ENCODE data around the gene GBGT1. TPM values are rescaled to one million over a fixed set of nuclear protein-coding genes. Genes with fewer than 3 reads are reported as not detected.
"Not testable (repeated sequence)": the region's sequence is repeated elsewhere in the genome, so short reads cannot be mapped to it uniquely, and the experiment has no call there.

The GBGT1 gene
- polyA plus RNA-seq (2013) = 30.7 TPM

DNA sequence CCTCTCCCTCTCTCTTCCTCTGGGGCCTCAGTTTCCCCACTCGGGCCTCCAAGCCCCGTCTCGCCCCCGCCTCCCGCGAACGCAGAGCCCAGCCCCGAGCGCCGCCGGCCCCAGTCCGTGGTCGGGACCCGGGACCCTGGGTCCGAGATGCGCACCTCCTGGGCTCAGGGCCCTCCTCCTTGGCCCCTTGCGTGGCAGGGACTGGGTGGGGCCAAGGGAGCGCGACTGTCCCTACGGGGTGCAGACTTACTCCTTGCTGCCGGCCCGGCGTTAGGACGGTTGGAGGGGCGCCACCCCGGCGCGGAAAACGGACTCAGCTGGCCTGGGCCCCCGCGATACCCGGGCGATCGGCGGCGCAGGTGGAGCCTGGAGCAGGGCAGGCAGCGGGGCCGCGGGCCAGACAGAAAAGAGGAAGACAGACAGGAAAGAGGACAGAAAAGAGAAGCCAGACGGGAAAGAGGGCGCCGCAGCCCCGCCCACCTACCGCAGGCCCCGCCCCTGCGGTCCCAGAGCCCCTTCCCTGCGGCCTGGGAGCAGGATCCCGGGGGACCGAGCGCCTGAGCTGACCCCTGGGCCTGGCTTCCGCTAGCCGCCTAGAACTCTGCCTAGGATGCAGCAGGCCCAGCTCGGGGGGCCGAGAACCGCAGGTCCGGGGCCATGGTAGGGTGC is at the start of gene GBGT1:
Gene GBGT1 (minus strand): TSS at position 411 of the 669 bp plus-strand sequence. CDS start 1,502 bp downstream, outside the sequence.
- peaks cover 0 to 36% (median 32%) of the 10 kb centered on the region in 4 experiments for H3K4me1 ChIP-seq (ENCODE audit: control extremely low read depth in 1 of 4, control insufficient read depth in 4 of 4, insufficient read depth in 4 of 4, low read length in 3 of 4)
- no peaks in the 10 kb centered on the region for H3K9me3 ChIP-seq (ENCODE audit: control extremely low read depth in 1 of 5, control insufficient read depth in 4 of 5, insufficient read depth in 2 of 5, low read depth in 1 of 5, low read length in 4 of 5)
- POLR2A ChIA-PET = interaction anchor here (0.6 to 1.6 kb wide), 4 partner anchors 15 to 201 kb away, joined by 3 to 5 read pairs (median 3); no protein-coding TSS in a partner anchor
- peaks cover 0 to 29% (median 12%) of the 10 kb centered on the region in 4 experiments for H3K36me3 ChIP-seq (ENCODE audit: control insufficient read depth in 4 of 4, insufficient read depth in 4 of 4, low read length in 3 of 4)
- CTCF ChIA-PET = interaction anchor here (1.1 to 1.8 kb wide), 2 partner anchors 17 to 22 kb away, joined by 3 to 7 read pairs; no protein-coding TSS in a partner anchor
- H3K27ac ChIP-seq (ENCODE audit: insufficient read depth in 1 of 2, low read depth in 1 of 2, low read length in 2 of 2, poor library complexity in 1 of 2, severe bottlenecking in 2 of 2) = peak within 1 kb of the TSS in 1 of 2 experiments; percentile 66
- WGBS (ENCODE audit: insufficient coverage) = under 1% methylated on average over 43 of the region's 56 CpGs
- H3K27me3 ChIP-seq (replicated peaks in 2 of 5; ENCODE audit: control insufficient read depth in 4 of 5, insufficient read depth in 5 of 5, low read length in 4 of 5) = no peaks in the 10 kb centered on the region
- DNase-seq = peak; percentile 60 to 75 (median 69)
- peak within 1 kb of the TSS; percentile 28 to 83 (median 77) for H3K4me3 ChIP-seq (ENCODE audit: control insufficient read depth in 1 of 7, extremely low read depth in 1 of 7, insufficient read depth in 4 of 7, low read depth in 2 of 7, low read length in 6 of 7)

DNA sequence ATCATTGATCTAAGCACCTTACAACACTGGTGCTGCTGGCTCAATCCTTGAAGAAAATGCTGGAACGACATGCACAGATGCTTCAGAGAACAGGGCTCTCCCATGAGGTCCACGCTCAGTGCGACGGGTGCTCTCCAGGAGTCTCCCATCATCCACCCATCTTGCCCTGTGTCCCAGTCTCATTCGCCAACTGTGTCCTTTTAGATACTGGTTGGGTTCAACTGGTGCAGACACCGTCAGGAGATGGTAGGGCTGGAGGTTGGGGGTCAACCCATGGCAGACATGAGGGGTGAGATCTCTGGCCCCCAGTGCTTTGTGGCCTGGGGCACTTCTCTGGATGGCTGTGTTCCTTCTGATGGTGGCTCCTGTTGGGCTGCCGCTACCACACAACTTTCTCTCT is 46.9 kb upstream of the GBGT1 start:
- Histone ChIP-seq H3K36me3 (ENCODE audit: control insufficient read depth in 4 of 4, insufficient read depth in 4 of 4, low read length in 3 of 4) (no peaks in the 10 kb centered on the region), H3K9me3 (ENCODE audit: control extremely low read depth in 1 of 5, control insufficient read depth in 4 of 5, insufficient read depth in 2 of 5, low read depth in 1 of 5, low read length in 4 of 5) (peaks cover 0 to 8% (median 4%) of the 10 kb centered on the region in 5 experiments), H3K27me3 (replicated peaks in 2 of 5; ENCODE audit: control insufficient read depth in 4 of 5, insufficient read depth in 5 of 5, low read length in 4 of 5) (peaks cover 0 to 4% (median 2%) of the 10 kb centered on the region in 5 experiments), H3K27ac (ENCODE audit: insufficient read depth in 1 of 2, low read depth in 1 of 2, low read length in 2 of 2, poor library complexity in 1 of 2, severe bottlenecking in 2 of 2) (no peak overlapping the region), H3K4me3 (ENCODE audit: control insufficient read depth in 1 of 7, extremely low read depth in 1 of 7, insufficient read depth in 4 of 7, low read depth in 2 of 7, low read length in 6 of 7) (no peak overlapping the region), H3K4me1 (ENCODE audit: control extremely low read depth in 1 of 4, control insufficient read depth in 4 of 4, insufficient read depth in 4 of 4, low read length in 3 of 4) (no peaks in the 10 kb centered on the region)
- no peak for DNase-seq
- POLR2A ChIA-PET = no interaction called here
- CTCF ChIA-PET = no interaction called here
- 100% methylated on average over 5 of the region's 7 CpGs for WGBS (ENCODE audit: insufficient coverage)

DNA sequence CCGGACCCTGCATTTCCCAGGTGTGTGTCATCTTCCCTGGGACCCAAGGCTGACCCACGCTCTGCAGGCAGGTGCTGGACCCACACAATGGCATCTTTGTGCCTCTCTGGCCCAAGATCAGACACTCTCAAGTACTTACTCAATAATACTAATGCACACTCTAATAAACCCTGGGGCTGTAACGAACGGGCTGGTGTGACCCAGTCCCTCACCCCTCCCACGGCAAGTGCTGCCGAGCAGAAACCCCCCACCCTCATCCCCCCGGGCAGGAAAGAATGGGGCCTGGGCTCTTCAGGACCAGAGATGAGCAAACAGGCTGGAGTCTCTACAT is 46.5 kb upstream of the GBGT1 start:
- WGBS (ENCODE audit: insufficient coverage) = 83% methylated on average over 7 of the region's 7 CpGs
- H3K4me1 ChIP-seq (ENCODE audit: control extremely low read depth in 1 of 4, control insufficient read depth in 4 of 4, insufficient read depth in 4 of 4, low read length in 3 of 4) = no peaks in the 10 kb centered on the region
- no peak for DNase-seq
- POLR2A ChIA-PET = no interaction called here
- peaks cover 0 to 4% (median 2%) of the 10 kb centered on the region in 5 experiments for H3K27me3 ChIP-seq (replicated peaks in 2 of 5; ENCODE audit: control insufficient read depth in 4 of 5, insufficient read depth in 5 of 5, low read length in 4 of 5)
- peaks cover 0 to 8% (median 4%) of the 10 kb centered on the region in 5 experiments for H3K9me3 ChIP-seq (ENCODE audit: control extremely low read depth in 1 of 5, control insufficient read depth in 4 of 5, insufficient read depth in 2 of 5, low read depth in 1 of 5, low read length in 4 of 5)
- CTCF ChIA-PET = no interaction called here
- no peak overlapping the region for H3K27ac ChIP-seq (ENCODE audit: insufficient read depth in 1 of 2, low read depth in 1 of 2, low read length in 2 of 2, poor library complexity in 1 of 2, severe bottlenecking in 2 of 2)
- H3K36me3 ChIP-seq (ENCODE audit: control insufficient read depth in 4 of 4, insufficient read depth in 4 of 4, low read length in 3 of 4) = no peaks in the 10 kb centered on the region
- H3K4me3 ChIP-seq (ENCODE audit: control insufficient read depth in 1 of 7, extremely low read depth in 1 of 7, insufficient read depth in 4 of 7, low read depth in 2 of 7, low read length in 6 of 7) = no peak overlapping the region

DNA sequence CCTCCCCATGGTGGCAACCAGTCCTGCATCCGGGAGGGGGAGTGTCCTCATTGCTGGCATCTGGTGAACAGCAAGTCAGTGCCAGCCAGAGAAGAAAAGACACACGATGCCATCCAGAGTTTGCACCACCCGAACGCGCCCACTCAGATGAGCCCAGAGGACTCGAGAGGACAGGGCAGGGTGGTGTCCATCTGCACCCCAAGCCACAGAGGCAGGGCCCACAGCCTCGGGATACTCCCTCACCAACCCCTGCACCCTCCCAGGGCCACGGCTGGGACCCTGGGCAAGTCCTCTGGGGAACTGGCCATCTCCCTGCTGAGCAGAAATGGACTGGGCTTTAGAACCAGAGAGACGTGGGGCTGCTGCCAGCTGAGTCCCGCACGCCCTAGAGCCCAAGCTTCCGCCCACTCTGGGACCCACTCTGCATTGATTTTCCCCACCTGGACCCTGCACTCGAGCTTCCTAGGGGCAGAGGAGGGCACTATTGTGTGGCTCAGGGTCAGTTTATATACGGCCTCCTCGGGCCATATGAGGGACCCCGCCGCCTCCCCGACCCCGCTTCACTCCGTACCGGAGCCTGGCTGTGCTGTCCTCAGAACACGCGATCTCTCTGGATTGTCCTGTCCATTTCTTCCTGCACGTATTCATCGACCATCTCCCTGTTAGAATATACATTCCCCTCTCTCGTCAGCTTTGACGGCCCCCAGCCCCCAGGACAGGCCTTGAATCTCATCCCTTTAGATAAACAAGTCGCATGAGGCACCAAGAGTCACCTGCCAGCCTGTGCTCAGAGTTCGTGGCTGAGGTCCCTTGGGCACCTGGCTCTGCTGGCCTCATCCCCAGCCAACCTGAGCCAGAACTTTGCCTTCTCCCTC is 45.9 kb upstream of the GBGT1 start:
- POLR2A ChIA-PET; H3K27ac ChIP-seq (ENCODE audit: insufficient read depth in 1 of 2, low read depth in 1 of 2, low read length in 2 of 2, poor library complexity in 1 of 2, severe bottlenecking in 2 of 2); DNase-seq; H3K4me1 ChIP-seq (ENCODE audit: control extremely low read depth in 1 of 4, control insufficient read depth in 4 of 4, insufficient read depth in 4 of 4, low read length in 3 of 4); H3K4me3 ChIP-seq (ENCODE audit: control insufficient read depth in 1 of 7, extremely low read depth in 1 of 7, insufficient read depth in 4 of 7, low read depth in 2 of 7, low read length in 6 of 7); H3K27me3 ChIP-seq (replicated peaks in 2 of 5; ENCODE audit: control insufficient read depth in 4 of 5, insufficient read depth in 5 of 5, low read length in 4 of 5); H3K9me3 ChIP-seq (ENCODE audit: control extremely low read depth in 1 of 5, control insufficient read depth in 4 of 5, insufficient read depth in 2 of 5, low read depth in 1 of 5, low read length in 4 of 5); CTCF ChIA-PET; H3K36me3 ChIP-seq (ENCODE audit: control insufficient read depth in 4 of 4, insufficient read depth in 4 of 4, low read length in 3 of 4): not testable (repeated sequence)
- WGBS (ENCODE audit: insufficient coverage) = 90% methylated on average over 26 of the region's 29 CpGs

DNA sequence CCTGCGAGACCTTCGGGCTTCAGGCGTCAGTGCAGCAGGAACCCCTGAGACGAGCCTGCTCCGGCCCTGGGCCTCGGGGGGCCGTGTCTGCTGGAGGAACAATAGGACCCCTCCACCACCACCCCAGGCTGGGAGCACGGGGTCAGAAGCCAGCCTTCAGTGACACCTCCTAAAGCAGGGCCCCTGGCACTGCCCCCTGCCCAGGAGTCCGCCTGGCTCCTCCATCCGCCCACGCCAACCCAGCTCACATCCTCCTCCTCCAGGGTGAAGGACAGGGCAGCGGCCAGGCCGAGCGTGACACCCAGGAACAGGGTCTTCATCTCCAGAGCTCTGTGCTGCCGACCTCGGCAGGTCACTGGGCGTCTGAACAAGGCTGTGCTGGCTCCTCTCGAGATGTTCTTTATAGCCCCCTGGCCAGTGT is 45.2 kb upstream of the GBGT1 start, which contains the start of gene OBP2B:
Gene OBP2B (minus strand): TSS at position 371 of the 421 bp plus-strand sequence. CDS start 51 bp downstream, at position 320.
- H3K4me1 ChIP-seq (ENCODE audit: control extremely low read depth in 1 of 4, control insufficient read depth in 4 of 4, insufficient read depth in 4 of 4, low read length in 3 of 4); DNase-seq; H3K27ac ChIP-seq (ENCODE audit: insufficient read depth in 1 of 2, low read depth in 1 of 2, low read length in 2 of 2, poor library complexity in 1 of 2, severe bottlenecking in 2 of 2); H3K9me3 ChIP-seq (ENCODE audit: control extremely low read depth in 1 of 5, control insufficient read depth in 4 of 5, insufficient read depth in 2 of 5, low read depth in 1 of 5, low read length in 4 of 5); POLR2A ChIA-PET; CTCF ChIA-PET; H3K4me3 ChIP-seq (ENCODE audit: control insufficient read depth in 1 of 7, extremely low read depth in 1 of 7, insufficient read depth in 4 of 7, low read depth in 2 of 7, low read length in 6 of 7); H3K36me3 ChIP-seq (ENCODE audit: control insufficient read depth in 4 of 4, insufficient read depth in 4 of 4, low read length in 3 of 4); H3K27me3 ChIP-seq (replicated peaks in 2 of 5; ENCODE audit: control insufficient read depth in 4 of 5, insufficient read depth in 5 of 5, low read length in 4 of 5): not testable (repeated sequence)
- WGBS (ENCODE audit: insufficient coverage) = no CpG with 5 or more reads among the region's 18 CpGs

DNA sequence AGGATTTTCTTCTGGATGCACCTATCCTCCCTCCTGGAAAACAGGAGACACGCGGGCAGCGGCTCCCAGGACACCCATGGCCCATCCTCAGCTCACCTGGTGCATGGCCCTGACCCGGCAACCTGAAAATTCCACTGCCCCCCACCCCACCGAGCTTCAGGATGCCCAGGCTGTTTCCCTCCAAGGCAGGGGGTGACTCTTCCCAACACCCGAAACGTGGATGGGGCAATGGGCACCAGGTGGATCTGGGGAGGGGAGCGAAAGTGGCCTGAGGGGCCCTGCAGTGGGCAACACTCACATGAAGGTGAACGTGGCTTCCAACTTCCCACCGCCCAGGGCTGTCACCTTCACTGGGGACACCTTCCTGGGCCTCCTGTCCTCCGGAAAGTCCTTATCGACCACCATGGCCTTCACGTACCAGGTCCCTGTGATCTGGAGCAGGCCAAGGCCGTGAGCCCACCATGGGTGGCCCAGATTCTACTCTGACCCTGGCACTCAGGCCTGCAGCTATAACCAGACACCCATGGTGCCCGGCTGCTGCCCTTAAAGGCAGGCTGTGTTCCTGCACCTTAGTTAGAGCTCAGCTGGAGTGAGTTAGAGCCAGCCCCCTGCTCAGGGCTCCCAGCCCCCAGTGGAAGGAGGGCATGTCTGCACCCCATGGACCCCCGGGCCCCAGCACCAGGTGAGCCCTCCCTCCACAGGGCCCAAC is 44.6 kb upstream of the GBGT1 start:
- POLR2A ChIA-PET; H3K9me3 ChIP-seq (ENCODE audit: control extremely low read depth in 1 of 5, control insufficient read depth in 4 of 5, insufficient read depth in 2 of 5, low read depth in 1 of 5, low read length in 4 of 5); CTCF ChIA-PET; DNase-seq; H3K27ac ChIP-seq (ENCODE audit: insufficient read depth in 1 of 2, low read depth in 1 of 2, low read length in 2 of 2, poor library complexity in 1 of 2, severe bottlenecking in 2 of 2); H3K4me1 ChIP-seq (ENCODE audit: control extremely low read depth in 1 of 4, control insufficient read depth in 4 of 4, insufficient read depth in 4 of 4, low read length in 3 of 4); H3K4me3 ChIP-seq (ENCODE audit: control insufficient read depth in 1 of 7, extremely low read depth in 1 of 7, insufficient read depth in 4 of 7, low read depth in 2 of 7, low read length in 6 of 7); H3K27me3 ChIP-seq (replicated peaks in 2 of 5; ENCODE audit: control insufficient read depth in 4 of 5, insufficient read depth in 5 of 5, low read length in 4 of 5); H3K36me3 ChIP-seq (ENCODE audit: control insufficient read depth in 4 of 4, insufficient read depth in 4 of 4, low read length in 3 of 4): not testable (repeated sequence)
- 83% methylated on average over 4 of the region's 16 CpGs for WGBS (ENCODE audit: insufficient coverage)

Measured in common myeloid progenitor, CD34-positive (primary cell).